H7 (cell line): ENCODE data around the gene HOXC5. TPM values are rescaled to one million over a fixed set of nuclear protein-coding genes. Genes with fewer than 3 reads are reported as not detected.

ENCODE experiments used
- DNase-seq: peaks from one replicate; pipeline ENCODE4 v3.0.0; 2012
- H3K27me3 ChIP-seq: 2 replicates; pipeline ENCODE4 v1.6.0; 2011; ENCODE audit warnings: mild to moderate bottlenecking, low read length; ENCODE audit not compliant: control insufficient read depth, insufficient read depth
- H3K36me3 ChIP-seq: replicated peaks from 2 replicates; pipeline ENCODE4 v1.5.1; 2011; ENCODE audit warnings: low read length; ENCODE audit not compliant: control insufficient read depth, insufficient read depth
- H3K4me3 ChIP-seq: 2 replicates; pipeline ENCODE4 v1.5.1; 2011; ENCODE audit warnings: low read depth, mild to moderate bottlenecking, control low read depth, low read length, moderate library complexity; ENCODE audit not compliant: insufficient read depth
- total RNA-seq: library from RNA; depleted of rRNA; stranded (reverse); fragments of >200 nt; shearing (Covaris generic); gene quantifications from 2 replicates; pipeline ENCODE4 v1.2.3, GENCODE V29; 2014

Gene HOXC5
- total RNA-seq, 1 experiment from 2014 or later: not detected

DNA sequence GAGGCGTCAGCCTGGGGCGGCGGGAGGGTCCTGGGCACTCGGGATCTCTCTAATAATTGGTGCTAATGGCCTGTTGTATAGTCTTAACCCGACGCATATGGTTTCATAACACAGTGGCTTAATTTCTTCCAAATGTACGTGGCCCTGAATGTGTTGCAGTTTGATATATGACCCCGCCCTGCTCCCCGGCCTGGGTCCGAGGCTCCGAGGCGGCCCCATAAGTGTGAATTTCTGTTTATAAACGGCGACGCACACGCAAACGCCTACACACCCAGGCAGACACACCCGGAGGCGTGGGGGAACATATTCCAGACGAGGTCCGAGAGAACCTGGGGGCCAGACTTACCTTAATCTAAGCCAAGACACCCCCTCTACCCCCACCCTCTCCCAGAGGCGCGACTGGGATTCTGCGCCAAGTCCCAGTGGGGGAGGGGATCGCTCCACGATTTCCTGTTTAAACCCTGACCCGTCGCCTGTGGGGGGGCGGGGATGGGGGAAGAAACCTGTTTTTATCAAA lies 14.3 kb upstream of the HOXC5 start:
- DNase-seq: peak; percentile 75
- H3K4me3 ChIP-seq: peak overlapping the region; percentile 30; the same call in 1 of the 2 replicates
- H3K36me3 ChIP-seq: no peaks in the 10 kb centered on the region
- H3K27me3 ChIP-seq: peaks cover 99% of the 10 kb centered on the region

DNA sequence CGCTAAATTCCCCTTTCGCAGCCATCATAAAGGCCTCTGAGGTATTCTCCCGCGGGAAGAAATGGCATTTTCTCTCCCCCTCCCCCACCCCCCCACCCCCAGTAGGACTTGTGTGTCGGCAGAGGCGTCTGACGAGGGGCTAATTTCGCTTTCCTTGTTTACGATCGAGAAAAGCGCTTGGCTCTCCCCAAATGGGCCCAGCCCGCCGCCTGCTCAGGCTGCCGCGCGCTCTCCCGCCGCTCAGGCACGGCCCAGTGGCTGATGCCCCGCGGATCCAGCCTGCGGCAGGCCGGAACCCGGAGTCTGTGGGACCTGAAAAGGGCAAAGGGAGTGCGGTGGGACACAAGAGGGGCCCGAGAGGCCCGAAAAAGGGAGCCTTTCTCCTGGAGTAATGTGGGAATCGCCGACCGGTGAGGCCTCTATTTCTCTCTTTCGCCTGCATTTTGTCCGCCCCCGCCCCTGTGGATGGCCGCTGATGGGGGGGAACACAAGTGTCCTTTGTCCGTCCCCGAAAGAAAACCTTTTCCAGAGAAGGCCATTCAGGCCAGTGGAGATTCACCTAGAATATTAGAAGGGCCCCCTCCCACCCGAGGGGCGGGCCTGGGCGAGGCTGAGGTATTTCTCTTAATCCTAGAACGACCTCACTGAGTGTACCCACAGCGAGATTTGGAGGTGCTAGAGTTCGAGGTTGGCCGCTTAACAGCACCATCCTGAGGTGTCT lies 13.6 kb upstream of the HOXC5 start:
- H3K4me3 ChIP-seq: peak overlapping the region; percentile 14; the same call in 1 of the 2 replicates
- peak; percentile 82 for DNase-seq

DNA sequence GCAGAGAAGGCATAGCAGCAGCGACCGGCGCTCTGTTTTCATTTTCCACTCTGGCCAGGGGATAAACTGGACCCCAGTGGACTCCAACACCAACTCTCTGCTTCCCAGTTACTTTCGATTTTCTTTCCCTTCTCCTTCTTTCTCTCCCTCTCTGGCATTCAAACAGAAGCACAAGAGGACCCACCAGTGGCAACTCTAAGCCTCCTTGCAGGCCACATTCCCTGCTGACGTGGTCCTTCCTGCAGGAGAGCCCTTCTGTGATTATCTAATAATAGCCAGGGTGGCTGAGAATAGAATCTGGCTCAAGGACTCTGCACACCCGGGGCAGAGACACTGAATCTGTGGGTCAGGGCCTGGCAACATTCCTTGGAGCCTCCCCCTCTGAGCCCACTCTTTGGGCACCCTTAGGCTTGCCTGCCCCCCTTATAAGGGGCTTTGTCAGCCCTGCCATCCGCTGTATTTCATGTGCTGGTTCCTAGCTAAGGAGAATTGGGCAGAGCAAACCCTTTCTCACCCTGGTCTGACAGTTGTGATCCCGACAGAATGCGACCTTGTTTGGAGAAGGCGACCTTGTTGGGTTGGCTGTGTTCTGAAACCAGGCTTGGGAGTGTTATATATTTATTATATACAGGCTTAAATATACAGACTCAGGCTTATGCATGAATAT lies 12.8 kb upstream of the HOXC5 start:
- no peak overlapping the region for H3K4me3 ChIP-seq
- DNase-seq: no peak
- H3K27me3 ChIP-seq: peaks cover 99% of the 10 kb centered on the region
- H3K36me3 ChIP-seq: no peaks in the 10 kb centered on the region

More for the DNA sequence above, 13.6 kb upstream of the HOXC5 start:
- H3K36me3 ChIP-seq: no peaks in the 10 kb centered on the region
- H3K27me3 ChIP-seq: peaks cover 99% of the 10 kb centered on the region

- peaks cover 99% of the 10 kb centered on the region for H3K27me3 ChIP-seq
- H3K36me3 ChIP-seq: no peaks in the 10 kb centered on the region
- no peak for DNase-seq
- H3K4me3 ChIP-seq: no peak overlapping the region
Measured at GRCh38 chr12:54020591-54021405, 12.1 kb upstream of the HOXC5 start.

DNA sequence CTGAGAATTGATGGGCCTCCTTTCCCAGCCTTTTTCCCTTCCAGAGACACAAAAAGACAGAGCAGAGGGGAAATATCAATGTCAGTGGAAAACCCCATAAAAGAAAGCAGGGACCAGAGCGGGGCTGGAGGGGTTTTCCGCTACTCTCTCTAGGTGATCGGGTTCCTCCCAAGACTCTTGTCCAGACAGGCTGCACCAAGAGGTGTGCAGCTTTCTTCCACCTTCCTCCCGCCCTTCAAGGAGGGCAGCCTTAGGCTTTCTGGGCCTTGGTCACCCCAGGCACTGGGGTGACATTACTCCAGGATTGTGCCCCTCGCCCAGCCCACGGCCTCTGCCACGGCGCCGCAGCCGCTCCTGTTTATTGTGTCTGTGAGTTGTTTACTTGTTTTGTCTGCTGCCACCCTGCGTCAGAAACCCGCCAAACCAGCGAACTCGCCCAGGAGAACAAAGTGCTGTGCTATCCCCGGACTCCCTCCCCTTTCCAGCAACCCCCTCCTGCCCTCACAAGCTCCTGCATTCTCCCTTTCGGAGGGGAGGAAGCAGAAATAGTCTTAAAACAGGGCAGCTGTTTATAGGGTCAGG lies 11.3 kb upstream of the HOXC5 start:
- no peaks in the 10 kb centered on the region for H3K36me3 ChIP-seq
- peak; percentile 82 for DNase-seq
- H3K27me3 ChIP-seq: peaks cover 99% of the 10 kb centered on the region
- H3K4me3 ChIP-seq: no peak overlapping the region

GRCh38 chr12:54022960-54023884 lies 9.6 kb upstream of the HOXC5 start:
- H3K4me3 ChIP-seq: no peak overlapping the region
- DNase-seq: no peak
- no peaks in the 10 kb centered on the region for H3K36me3 ChIP-seq
- H3K27me3 ChIP-seq: peaks cover 100% of the 10 kb centered on the region

DNA sequence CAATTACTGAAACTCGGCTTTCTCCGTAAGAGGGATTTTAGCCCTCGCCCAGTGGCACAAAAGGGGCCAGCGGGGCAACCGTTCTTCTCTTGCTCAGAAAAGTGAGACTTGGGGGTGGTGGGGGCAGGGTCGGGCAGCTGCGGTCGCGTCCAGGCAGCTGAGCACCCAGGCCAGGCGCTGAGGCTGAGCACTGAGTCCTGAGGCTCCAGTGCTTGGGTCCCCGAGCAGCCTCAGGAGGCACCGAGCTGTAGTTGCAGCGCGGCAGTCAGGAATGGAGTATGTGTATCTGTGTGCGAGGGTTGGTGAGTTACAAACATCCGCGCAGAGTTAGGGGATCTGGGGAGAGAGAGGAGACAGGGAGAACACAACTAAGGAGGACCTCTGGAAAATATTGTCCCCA lies 8.7 kb upstream of the HOXC5 start:
- peaks cover 100% of the 10 kb centered on the region for H3K27me3 ChIP-seq
- H3K36me3 ChIP-seq: no peaks in the 10 kb centered on the region
- no peak for DNase-seq
- H3K4me3 ChIP-seq: no peak overlapping the region

GRCh38 chr12:54024581-54025305 lies 8.1 kb upstream of the HOXC5 start:
- Histone ChIP-seq H3K36me3 (no peaks in the 10 kb centered on the region), H3K4me3 (no peak overlapping the region), H3K27me3 (peaks cover 100% of the 10 kb centered on the region)
- DNase-seq: no peak

DNA sequence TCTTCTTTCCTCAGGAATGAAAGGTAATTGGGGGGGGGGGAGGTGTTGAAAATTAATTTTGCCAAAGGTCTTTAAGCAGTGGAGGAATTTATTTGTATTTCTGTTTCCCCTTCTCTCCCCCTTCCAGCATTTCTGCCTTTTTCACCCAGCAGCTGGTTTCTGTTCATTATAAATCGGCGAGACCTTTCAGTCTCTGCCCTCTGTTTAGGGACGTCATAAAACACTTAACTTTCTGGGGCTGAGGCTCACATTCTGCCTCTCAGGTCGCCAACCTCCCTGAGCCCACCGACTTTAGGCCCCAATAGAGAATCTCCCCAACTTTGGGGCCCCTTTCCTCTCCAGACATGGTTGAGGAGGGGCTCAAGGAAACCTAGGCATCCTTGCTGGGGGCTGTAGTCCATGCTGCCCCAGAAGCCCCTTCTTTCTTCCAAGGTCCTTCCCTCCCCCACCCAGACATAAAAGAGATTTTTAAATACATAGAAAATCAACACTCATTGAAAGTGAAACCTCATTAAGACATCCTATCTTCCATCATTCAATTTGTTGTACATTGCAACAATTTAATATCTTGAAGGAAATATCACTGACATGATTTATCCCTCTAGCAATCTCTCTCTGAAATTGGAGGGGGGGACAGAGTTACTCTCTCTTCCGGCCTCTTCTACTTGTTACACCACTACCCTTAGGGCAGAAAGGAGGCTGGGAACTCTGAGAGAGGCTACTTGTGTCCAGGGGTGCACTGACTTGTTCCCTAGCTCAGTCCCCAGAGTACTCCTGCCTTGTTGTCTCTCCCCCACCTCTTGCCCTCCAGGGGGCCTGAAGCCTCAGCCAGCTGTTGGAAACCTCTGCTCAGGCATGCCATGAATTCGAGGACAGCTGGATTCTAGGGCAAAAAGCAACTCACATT lies 7.1 kb upstream of the HOXC5 start:
- Histone ChIP-seq H3K4me3 (no peak overlapping the region), H3K27me3 (peaks cover 100% of the 10 kb centered on the region), H3K36me3 (no peaks in the 10 kb centered on the region)
- DNase-seq: no peak

- DNase-seq: no peak
- Histone ChIP-seq H3K36me3 (no peaks in the 10 kb centered on the region), H3K4me3 (no peak overlapping the region), H3K27me3 (peaks cover 100% of the 10 kb centered on the region)
Measured at GRCh38 chr12:54026640-54027441, 6.0 kb upstream of the HOXC5 start.

GRCh38 chr12:54027442-54027786 lies 5.4 kb upstream of the HOXC5 start:
- Histone ChIP-seq H3K27me3 (peaks cover 100% of the 10 kb centered on the region), H3K36me3 (no peaks in the 10 kb centered on the region), H3K4me3 (no peak overlapping the region)
- DNase-seq: no peak
